Ovary (tissue), 3 donors: ENCODE results near the gene ZNHIT2.
"Not testable (repeated sequence)": the region's sequence is repeated elsewhere in the genome, so short reads cannot be mapped to it uniquely, and the experiment has no call there.

Source experiments
- POLR2A ChIP-seq: fragments of 450-650 bp; IDR thresholded peaks from one replicate; pipeline ENCODE4 v1.6.1; 2017; ENCODE audit warnings: antibody characterized with exemption, mild to moderate bottlenecking, moderate library complexity
- TF ChIP-seq, protein P1 (sequence below), 3 donors: fragments of 450-650 bp in 2 of 3; fragments of 200-600 bp in 1 of 3; IDR thresholded peaks; one replicate each; pipeline versions ENCODE4 v1.5.1 to v1.8.0; 2016 to 2022; ENCODE audit warnings: antibody characterized with exemption in 3 of 3, mild to moderate bottlenecking in 1 of 3
- donor health status: DM: no; HTN: no; CAD: no.

DNA sequence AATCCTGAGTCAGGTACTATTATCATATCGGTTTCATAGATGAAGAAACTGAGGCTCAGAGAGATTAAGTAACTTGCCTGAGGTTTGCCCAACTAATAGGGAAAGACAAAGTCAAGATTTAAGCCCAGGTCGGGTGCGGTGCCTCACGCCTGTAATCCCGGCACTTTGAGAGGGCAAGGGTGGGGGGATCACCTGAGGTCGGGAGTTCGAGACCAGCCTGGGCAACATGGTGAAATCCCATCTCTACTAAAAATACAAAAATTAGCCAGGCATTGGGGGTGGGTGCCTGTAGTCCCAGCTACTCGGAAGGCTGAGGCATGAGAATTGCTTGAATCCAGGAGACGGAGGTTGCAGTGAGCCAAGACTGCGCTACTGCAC is 32.6 kb upstream of the ZNHIT2 start:
- TF ChIP-seq, protein P1, sequence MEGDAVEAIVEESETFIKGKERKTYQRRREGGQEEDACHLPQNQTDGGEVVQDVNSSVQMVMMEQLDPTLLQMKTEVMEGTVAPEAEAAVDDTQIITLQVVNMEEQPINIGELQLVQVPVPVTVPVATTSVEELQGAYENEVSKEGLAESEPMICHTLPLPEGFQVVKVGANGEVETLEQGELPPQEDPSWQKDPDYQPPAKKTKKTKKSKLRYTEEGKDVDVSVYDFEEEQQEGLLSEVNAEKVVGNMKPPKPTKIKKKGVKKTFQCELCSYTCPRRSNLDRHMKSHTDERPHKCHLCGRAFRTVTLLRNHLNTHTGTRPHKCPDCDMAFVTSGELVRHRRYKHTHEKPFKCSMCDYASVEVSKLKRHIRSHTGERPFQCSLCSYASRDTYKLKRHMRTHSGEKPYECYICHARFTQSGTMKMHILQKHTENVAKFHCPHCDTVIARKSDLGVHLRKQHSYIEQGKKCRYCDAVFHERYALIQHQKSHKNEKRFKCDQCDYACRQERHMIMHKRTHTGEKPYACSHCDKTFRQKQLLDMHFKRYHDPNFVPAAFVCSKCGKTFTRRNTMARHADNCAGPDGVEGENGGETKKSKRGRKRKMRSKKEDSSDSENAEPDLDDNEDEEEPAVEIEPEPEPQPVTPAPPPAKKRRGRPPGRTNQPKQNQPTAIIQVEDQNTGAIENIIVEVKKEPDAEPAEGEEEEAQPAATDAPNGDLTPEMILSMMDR (IDR thresholded peaks at IDR 0.05) = not testable (repeated sequence)
- not testable (repeated sequence) for TF ChIP-seq POLR2A
